ENCODE results near the gene CAMKK1. TPM values are rescaled to one million over a fixed set of nuclear protein-coding genes. Genes with fewer than 3 reads are reported as not detected.

Gene CAMKK1
- total and polyA plus RNA-seq, 9 of the 15 experiments (the other 6 are each of a cell fraction or from before 2014, with no cell fraction given) = 0.34 to 7.5 (median 4.9) TPM

DNA sequence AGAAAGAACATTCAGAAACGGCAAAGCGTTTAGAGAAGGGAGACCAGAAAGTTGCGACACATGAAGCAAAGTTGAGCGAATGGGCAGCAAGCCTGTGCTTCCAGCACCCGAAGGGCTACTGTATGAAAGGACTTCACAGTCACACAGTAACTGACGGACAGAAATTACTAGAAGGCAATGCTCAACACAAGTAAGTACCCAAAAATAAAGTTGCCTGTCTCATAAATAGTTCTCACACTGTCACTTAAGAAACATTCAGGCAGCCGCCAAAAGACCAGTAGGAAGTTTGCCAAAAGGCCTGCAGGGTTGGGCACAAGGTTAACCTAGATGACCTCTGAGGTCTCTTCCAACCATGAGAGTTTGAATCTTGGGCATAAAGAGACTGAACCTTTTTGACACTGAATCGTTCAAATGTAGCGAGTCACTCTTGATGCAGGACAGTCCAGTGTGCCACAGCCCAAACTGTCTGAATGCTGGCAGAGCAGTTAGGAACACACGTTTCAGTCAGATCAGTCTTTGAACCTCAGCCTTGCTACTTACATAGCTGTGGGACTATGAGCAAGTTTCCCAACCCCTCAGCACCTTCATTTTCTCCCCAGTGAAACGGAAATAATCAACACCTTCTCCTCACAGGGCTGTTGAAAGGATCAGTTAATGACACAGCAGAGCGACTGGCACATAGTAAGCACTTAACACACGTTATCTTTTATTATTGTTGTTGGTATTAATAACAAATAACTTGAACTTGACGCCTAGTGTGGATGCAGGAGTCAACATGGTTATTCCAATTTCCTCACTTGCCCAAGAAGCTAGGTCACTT is 57.2 kb downstream of the CAMKK1 start:
- no peak overlapping the region for H2AFZ ChIP-seq (ENCODE audit: low read depth, low read length)
- TF ChIP-seq NR4A1 (CRISPR knock-in tag; IDR thresholded peaks at IDR 0.05) (no peak), NR4A1 (tag; IDR thresholded peaks at IDR 0.05) (no peak), CEBPB (tag; IDR thresholded peaks at IDR 0.05) (0 out of 2 replicates have a peak, but pooled peaks have one; percentile 14)
- no peaks in the 10 kb centered on the region for H3K9me1 ChIP-seq (ENCODE audit: control insufficient read depth, insufficient read depth, low read length)
- 0 out of 2 replicates have a peak, but pooled peaks cover 5% of the 10 kb centered on the region for H4K20me1 ChIP-seq (replicated peaks; ENCODE audit: control insufficient read depth, insufficient read depth, low read length)
- BruUV-seq (replicated peaks) = no TSS peak
- no peaks in the 10 kb centered on the region for H3K9me3 ChIP-seq (replicated peaks; ENCODE audit: control insufficient read depth, insufficient read depth, low read depth, low read length)
- H3K36me3 ChIP-seq (ENCODE audit: control insufficient read depth, insufficient read depth, low read length) = peaks cover 63% of the 10 kb centered on the region; the same call in 2 of the 3 replicates
- 71% methylated on average over 14 of the region's 14 CpGs for WGBS (ENCODE audit: insufficient coverage, low coverage, missing lambda C conversion rate)
- POLR2A ChIA-PET = no interaction called here
- H3K9ac ChIP-seq (ENCODE audit: insufficient read depth in 1 of 2, low read depth in 2 of 2, low read length in 2 of 2) = no peak overlapping the region
- CTCF ChIA-PET (ENCODE audit: low intra/inter-chr PET ratio) = interaction anchor here (0.6 kb wide), 1 partner anchor 217 kb away, joined by 3 read pairs; no protein-coding TSS in a partner anchor
- H3K27me3 ChIP-seq (ENCODE audit: control insufficient read depth in 2 of 2, insufficient read depth in 2 of 2, low read length in 2 of 2) = no peaks in the 10 kb centered on the region
- H3K79me2 ChIP-seq (ENCODE audit: control insufficient read depth, insufficient read depth, low read length) = no peaks in the 10 kb centered on the region; the same call in 2 of the 3 replicates
- H3K4me1 ChIP-seq (replicated peaks in 1 of 2; ENCODE audit: control insufficient read depth in 2 of 2, insufficient read depth in 2 of 2, low read length in 2 of 2) = no peaks in the 10 kb centered on the region
- no peak for ATAC-seq
- intact Hi-C loops (cut with micrococcal nuclease) (no loop called here), in situ Hi-C loops (cut with MboI) (no loop called here)
- FAIRE-seq = no peak
- no peak overlapping the region for H3K4me2 ChIP-seq (ENCODE audit: insufficient read depth, low read length)
- H3K4me3 ChIP-seq = no peak overlapping the region
- no peak for DNase-seq (ENCODE audit: extremely low read depth in 1 of 4, low spot score in 3 of 4)
- H3K27ac ChIP-seq (ENCODE audit: extremely low read depth, low read depth, low read length) = no peak overlapping the region

DNA sequence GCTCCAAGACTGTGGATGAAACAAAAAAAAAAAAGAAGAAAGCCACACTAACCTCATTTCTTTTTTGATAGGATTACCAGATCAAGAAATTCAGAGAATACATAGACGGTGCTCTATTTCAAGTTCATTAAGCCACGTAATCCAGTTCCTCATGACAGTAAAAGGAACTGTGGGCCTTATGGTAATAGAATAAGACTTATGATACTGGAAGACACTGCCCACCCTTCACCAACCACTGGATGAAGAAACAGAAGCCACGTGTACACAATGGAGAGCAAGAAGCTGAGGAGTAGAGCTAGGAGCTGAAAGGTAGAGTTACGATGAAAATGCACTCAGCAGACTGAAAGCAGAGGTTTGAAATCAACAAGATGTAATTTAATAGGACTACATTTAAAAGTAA is 58.0 kb downstream of the CAMKK1 start:
- Histone ChIP-seq H3K36me3 (ENCODE audit: control insufficient read depth, insufficient read depth, low read length) (peaks cover 56% of the 10 kb centered on the region; the same call in 2 of the 3 replicates), H3K9ac (ENCODE audit: insufficient read depth in 1 of 2, low read depth in 2 of 2, low read length in 2 of 2) (no peak overlapping the region), H3K79me2 (ENCODE audit: control insufficient read depth, insufficient read depth, low read length) (no peaks in the 10 kb centered on the region; the same call in 2 of the 3 replicates), H3K9me1 (ENCODE audit: control insufficient read depth, insufficient read depth, low read length) (no peaks in the 10 kb centered on the region), H3K4me2 (ENCODE audit: insufficient read depth, low read length) (no peak overlapping the region), H4K20me1 (replicated peaks; ENCODE audit: control insufficient read depth, insufficient read depth, low read length) (0 out of 2 replicates have a peak, but pooled peaks cover 5% of the 10 kb centered on the region), H3K27ac (ENCODE audit: extremely low read depth, low read depth, low read length) (no peak overlapping the region), H3K27me3 (ENCODE audit: control insufficient read depth in 2 of 2, insufficient read depth in 2 of 2, low read length in 2 of 2) (no peaks in the 10 kb centered on the region), H2AFZ (ENCODE audit: low read depth, low read length) (no peak overlapping the region), H3K4me1 (replicated peaks in 1 of 2; ENCODE audit: control insufficient read depth in 2 of 2, insufficient read depth in 2 of 2, low read length in 2 of 2) (no peaks in the 10 kb centered on the region), H3K4me3 (no peak overlapping the region), H3K9me3 (replicated peaks; ENCODE audit: control insufficient read depth, insufficient read depth, low read depth, low read length) (no peaks in the 10 kb centered on the region)
- no peak for DNase-seq (ENCODE audit: extremely low read depth in 1 of 4, low spot score in 3 of 4)
- intact Hi-C loops (cut with micrococcal nuclease) = no loop called here
- no TSS peak for BruUV-seq (replicated peaks)
- FAIRE-seq = no peak
- in situ Hi-C loops (cut with MboI) = no loop called here
- ATAC-seq = no peak
- POLR2A ChIA-PET = interaction anchor here (1.1 kb wide), 1 partner anchor 9 kb away, joined by 5 read pairs; no protein-coding TSS in a partner anchor
- CTCF ChIA-PET (ENCODE audit: low intra/inter-chr PET ratio) = no interaction called here
- 92% methylated on average over 4 of the region's 4 CpGs for WGBS (ENCODE audit: insufficient coverage, low coverage, missing lambda C conversion rate)
- no peak for TF ChIP-seq ZNF3 (CRISPR knock-in tag; IDR thresholded peaks at IDR 0.05)
- no peak for TF ChIP-seq MYC (IDR thresholded peaks at IDR 0.05; ENCODE audit: low read depth, low read length)
- TF ChIP-seq MYC (CRISPR knock-in tag; IDR thresholded peaks at IDR 0.05; ENCODE audit: borderline replicate concordance, low read depth) = no peak
- no peak for TF ChIP-seq RB1 (IDR thresholded peaks at IDR 0.05; ENCODE audit: low read depth)
- TF ChIP-seq GATA2 (CRISPR knock-in tag; IDR thresholded peaks at IDR 0.05) = no peak
- TF ChIP-seq SREBF1 (IDR thresholded peaks at IDR 0.05; ENCODE audit: borderline replicate concordance, low read depth, low read length) = no peak
- no peak for TF ChIP-seq PHB2 (IDR thresholded peaks at IDR 0.05; ENCODE audit: low read depth)
- no peak for TF ChIP-seq HMGN3 (IDR thresholded peaks at IDR 0.05; ENCODE audit: borderline replicate concordance, extremely low read depth, insufficient read length, low read depth, low read length)
- TF ChIP-seq KDM2B (CRISPR knock-in tag; IDR thresholded peaks at IDR 0.05) = no peak
- no peak for TF ChIP-seq CLOCK (CRISPR knock-in tag; IDR thresholded peaks at IDR 0.05; ENCODE audit: borderline replicate concordance)
